PC-9 (cell line): Measurements from ENCODE around the gene CLEC16A. TPM values are rescaled to one million over a fixed set of nuclear protein-coding genes. Genes with fewer than 3 reads are reported as not detected.

ENCODE experiments used
- BruUV-seq: library from RNA; stranded (reverse); fragments of 400-500 nt; replicated peaks from 2 replicates; lab custom pipeline; 2021; lab: Mats Ljungman, UMichigan
- CTCF ChIA-PET: fragments of 300-600 bp; sonication (Branson Sonifier 250); formaldehyde crosslinking; loops from one replicate; lab custom pipeline; 2022; ENCODE audit warnings: antibody characterized with exemption; lab: Charles Lee
- POLR2A ChIA-PET: fragments of 300-600 bp; sonication (Branson Sonifier 250); formaldehyde crosslinking; loops from one replicate; lab custom pipeline; 2022; ENCODE audit warnings: antibody characterized with exemption; ENCODE audit not compliant: unreplicated experiment; lab: Charles Lee
- DNase-seq, 2 experiments: peaks; one replicate each; pipeline versions ENCODE4 v3.0.0 to v3.0.0-alpha.2; 2015 to 2022; ENCODE audit warnings: mixed read lengths in 1 of 2
- H2AFZ ChIP-seq: fragments of 200-600 bp; sonication (generic); 2 replicates; pipeline ENCODE4 v1.8.1; 2017; ENCODE audit warnings: antibody characterized with exemption
- H3F3A ChIP-seq: fragments of 200-600 bp; sonication (generic); 2 replicates; pipeline ENCODE4 v1.8.1; 2017; ENCODE audit warnings: antibody characterized with exemption, mild to moderate bottlenecking, low read depth; ENCODE audit not compliant: insufficient read depth
- H3K27ac ChIP-seq: fragments of 200-600 bp; sonication (generic); 2 replicates; pipeline ENCODE4 v1.6.1; 2016; ENCODE audit warnings: mixed run types
- H3K27me3 ChIP-seq: fragments of 200-600 bp; sonication (generic); 2 replicates; pipeline ENCODE4 v1.6.1; 2016; ENCODE audit warnings: low read depth, mixed run types; ENCODE audit not compliant: insufficient read depth
- H3K36me3 ChIP-seq: fragments of 200-600 bp; sonication (generic); 2 replicates; pipeline ENCODE4 v1.6.1; 2016; ENCODE audit warnings: low read depth, mixed run types
- H3K4me1 ChIP-seq: fragments of 200-600 bp; sonication (generic); replicated peaks from 2 replicates; pipeline ENCODE4 v1.6.1; 2016; ENCODE audit warnings: mixed run types; ENCODE audit not compliant: insufficient read depth
- H3K4me2 ChIP-seq: fragments of 200-600 bp; sonication (generic); 2 replicates; pipeline ENCODE4 v1.6.1; 2017; ENCODE audit warnings: mixed run types
- H3K4me3 ChIP-seq: fragments of 200-600 bp; sonication (generic); 2 replicates; pipeline ENCODE4 v1.6.1; 2016; ENCODE audit warnings: mixed run types
- H3K79me2 ChIP-seq: fragments of 200-600 bp; sonication (generic); 2 replicates; pipeline ENCODE4 v1.6.1; 2017; ENCODE audit warnings: low read depth, mixed run types
- H3K9me2 ChIP-seq: fragments of 200-600 bp; sonication (generic); 2 replicates; pipeline ENCODE4 v1.8.1; 2017; ENCODE audit warnings: mild to moderate bottlenecking; ENCODE audit not compliant: insufficient read depth
- H3K9me3 ChIP-seq: fragments of 200-600 bp; sonication (generic); 2 replicates; pipeline ENCODE4 v1.8.1; 2016; ENCODE audit warnings: low read depth; ENCODE audit not compliant: insufficient read depth
- H4K20me1 ChIP-seq: fragments of 200-600 bp; sonication (generic); 2 replicates; pipeline ENCODE4 v1.8.1; 2017; ENCODE audit not compliant: insufficient read depth
- EZH2 ChIP-seq: fragments of 200-600 bp; sonication (generic); IDR thresholded peaks from 2 replicates; pipeline ENCODE4 v1.8.0; 2017; ENCODE audit warnings: antibody characterized with exemption, low read depth
- intact Hi-C: fragments of 100-400 bp; cut with micrococcal nuclease; formaldehyde crosslinking; loops from one replicate; pipeline ENCODE4 v1.10.0; 2022; ENCODE audit not compliant: unreplicated experiment
- total RNA-seq: library from RNA; stranded (reverse); gene quantifications from 2 replicates; pipeline ENCODE4 v1.2.3, GENCODE V29; 2021
- TF ChIP-seq, protein P1 (sequence below): fragments of 200-600 bp; sonication (generic); conservative IDR thresholded peaks from 2 replicates; pipeline ENCODE4 v1.6.1; 2017; ENCODE audit warnings: mixed run types, antibody characterized with exemption, mild to moderate bottlenecking, moderate library complexity

Gene CLEC16A
- total RNA-seq, 1 experiment from 2014 or later: 34.9 TPM

GRCh38 chr16:11014136-11014535 lies 69.8 kb downstream of the CLEC16A start:
- H3K4me3 ChIP-seq: no peak overlapping the region
- H3K79me2 ChIP-seq: no peaks in the 10 kb centered on the region
- ChIA-PET CTCF (no interaction called here), POLR2A (no interaction called here)
- no peak for DNase-seq
- BruUV-seq: no TSS peak
- no peak for TF ChIP-seq EZH2
- TF ChIP-seq, protein P1, sequence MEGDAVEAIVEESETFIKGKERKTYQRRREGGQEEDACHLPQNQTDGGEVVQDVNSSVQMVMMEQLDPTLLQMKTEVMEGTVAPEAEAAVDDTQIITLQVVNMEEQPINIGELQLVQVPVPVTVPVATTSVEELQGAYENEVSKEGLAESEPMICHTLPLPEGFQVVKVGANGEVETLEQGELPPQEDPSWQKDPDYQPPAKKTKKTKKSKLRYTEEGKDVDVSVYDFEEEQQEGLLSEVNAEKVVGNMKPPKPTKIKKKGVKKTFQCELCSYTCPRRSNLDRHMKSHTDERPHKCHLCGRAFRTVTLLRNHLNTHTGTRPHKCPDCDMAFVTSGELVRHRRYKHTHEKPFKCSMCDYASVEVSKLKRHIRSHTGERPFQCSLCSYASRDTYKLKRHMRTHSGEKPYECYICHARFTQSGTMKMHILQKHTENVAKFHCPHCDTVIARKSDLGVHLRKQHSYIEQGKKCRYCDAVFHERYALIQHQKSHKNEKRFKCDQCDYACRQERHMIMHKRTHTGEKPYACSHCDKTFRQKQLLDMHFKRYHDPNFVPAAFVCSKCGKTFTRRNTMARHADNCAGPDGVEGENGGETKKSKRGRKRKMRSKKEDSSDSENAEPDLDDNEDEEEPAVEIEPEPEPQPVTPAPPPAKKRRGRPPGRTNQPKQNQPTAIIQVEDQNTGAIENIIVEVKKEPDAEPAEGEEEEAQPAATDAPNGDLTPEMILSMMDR: no peak
- peaks cover 16% of the 10 kb centered on the region; the same call in 1 of the 2 replicates for H3F3A ChIP-seq
- peaks cover 28% of the 10 kb centered on the region for H3K4me1 ChIP-seq
- no peaks in the 10 kb centered on the region for H3K9me2 ChIP-seq
- H4K20me1 ChIP-seq: no peaks in the 10 kb centered on the region
- intact Hi-C loops: no loop called here
- H3K4me2 ChIP-seq: no peak overlapping the region
- H2AFZ ChIP-seq: no peak overlapping the region
- H3K27ac ChIP-seq: no peak overlapping the region
- no peaks in the 10 kb centered on the region for H3K9me3 ChIP-seq
- no peaks in the 10 kb centered on the region for H3K36me3 ChIP-seq
- H3K27me3 ChIP-seq: no peaks in the 10 kb centered on the region

- POLR2A ChIA-PET: no interaction called here
Observed at GRCh38 chr16:11015076-11015475, 70.7 kb downstream of the CLEC16A start.

DNA sequence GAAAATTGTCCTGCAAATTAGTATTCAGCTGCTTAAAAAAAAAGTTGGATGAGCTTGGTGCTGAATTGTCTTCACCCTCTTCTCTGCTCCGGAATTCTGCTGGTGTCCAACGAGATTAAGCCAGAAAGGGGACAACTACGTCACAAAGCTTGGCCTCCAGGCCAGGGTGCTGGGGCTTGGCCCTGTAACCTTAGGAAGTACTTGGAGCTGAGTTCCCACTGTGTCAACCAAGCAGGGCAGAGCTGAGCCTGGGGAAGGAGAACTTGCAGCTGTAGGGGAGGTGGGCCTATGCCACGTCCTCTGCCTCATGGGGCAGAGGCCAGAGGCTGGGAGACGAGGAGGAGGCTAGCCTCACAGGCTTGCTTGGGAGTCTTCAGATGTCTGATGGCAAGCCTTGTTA lies 71.2 kb downstream of the CLEC16A start:
- H3K4me1 ChIP-seq: peaks cover 28% of the 10 kb centered on the region
- BruUV-seq: no TSS peak
- H2AFZ ChIP-seq: no peak overlapping the region
- H3K4me2 ChIP-seq: no peak overlapping the region
- H3K9me2 ChIP-seq: no peaks in the 10 kb centered on the region
- no peak for DNase-seq
- CTCF ChIA-PET: no interaction called here
- no peak overlapping the region for H3K27ac ChIP-seq
- no peaks in the 10 kb centered on the region for H3K9me3 ChIP-seq
- H4K20me1 ChIP-seq: no peaks in the 10 kb centered on the region
- intact Hi-C loops: loop anchor here (1.0 to 2.0 kb wide), 2 partner anchors 23 kb away; no protein-coding TSS in a partner anchor
- H3K27me3 ChIP-seq: no peaks in the 10 kb centered on the region
- H3K79me2 ChIP-seq: no peaks in the 10 kb centered on the region
- H3K36me3 ChIP-seq: no peaks in the 10 kb centered on the region
- TF ChIP-seq EZH2: no peak
- TF ChIP-seq, protein P1: no peak
- no peak overlapping the region for H3K4me3 ChIP-seq
- H3F3A ChIP-seq: peaks cover 16% of the 10 kb centered on the region; the same call in 1 of the 2 replicates
- POLR2A ChIA-PET: no interaction called here

More at GRCh38 chr16:11015076-11015475, 70.7 kb downstream of the CLEC16A start:
- Histone ChIP-seq H3K27me3 (no peaks in the 10 kb centered on the region), H2AFZ (no peak overlapping the region), H3F3A (peaks cover 16% of the 10 kb centered on the region; the same call in 1 of the 2 replicates), H3K9me3 (no peaks in the 10 kb centered on the region), H3K4me1 (peaks cover 28% of the 10 kb centered on the region), H3K4me2 (no peak overlapping the region), H3K4me3 (no peak overlapping the region), H4K20me1 (no peaks in the 10 kb centered on the region), H3K36me3 (no peaks in the 10 kb centered on the region), H3K79me2 (no peaks in the 10 kb centered on the region), H3K9me2 (no peaks in the 10 kb centered on the region), H3K27ac (no peak overlapping the region)
- BruUV-seq: no TSS peak
- CTCF ChIA-PET: no interaction called here
- intact Hi-C loops: no loop called here
- no peak for TF ChIP-seq EZH2
- TF ChIP-seq, protein P1: no peak
- no peak for DNase-seq
